ENCODE data around the gene GPER1.

The GPER1 gene

DNA sequence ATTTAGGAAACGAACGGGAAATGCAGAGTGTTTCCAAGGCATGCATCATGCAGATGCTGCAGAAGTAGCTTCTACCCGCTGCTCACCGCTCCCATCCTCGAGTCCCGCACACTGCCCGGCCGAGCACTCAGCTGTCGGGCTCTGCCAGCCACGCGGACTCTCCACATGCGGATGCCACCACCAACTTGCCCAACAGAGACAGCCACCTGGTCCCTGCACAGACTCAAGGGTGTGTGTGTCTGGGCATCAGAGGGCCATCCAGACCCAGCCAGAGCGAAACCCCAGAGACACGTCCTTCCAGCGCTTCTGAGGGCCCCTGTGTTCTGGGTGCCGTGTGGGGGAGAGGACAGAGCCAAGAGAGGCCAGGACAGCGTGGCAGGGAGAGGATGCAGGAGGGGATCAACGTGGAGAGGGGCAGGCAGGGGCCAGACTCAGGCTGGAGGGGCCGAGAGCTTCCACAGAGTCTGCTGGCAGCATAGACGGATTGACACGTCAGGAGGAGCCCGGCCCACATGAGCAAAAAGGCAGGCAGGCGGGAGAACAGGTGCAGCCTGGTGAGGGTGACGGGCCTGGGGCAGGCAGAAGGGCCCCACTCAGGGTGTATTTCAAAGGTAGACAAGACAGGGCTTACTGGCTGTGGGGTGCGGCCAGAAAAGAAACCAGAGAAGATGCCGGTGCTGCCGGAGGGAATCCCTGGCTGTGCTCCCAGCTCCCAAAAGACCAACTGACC is 18.3 kb downstream of the GPER1 start:
- no peak for TF ChIP-seq CTCF (conservative IDR thresholded peaks at IDR 0.05; ENCODE audit: low read length)
- H3K4me3 ChIP-seq (ENCODE audit: low read length) = no peak overlapping the region

GRCh38 chr7:1106793-1107421 is 19.0 kb downstream of the GPER1 start:
- no peak overlapping the region for H3K4me3 ChIP-seq (ENCODE audit: low read length)
- DNase-seq (ENCODE audit: low read depth) = no peak
- no peak for TF ChIP-seq CTCF (conservative IDR thresholded peaks at IDR 0.05; ENCODE audit: low read length)

More for the DNA sequence above, 18.3 kb downstream of the GPER1 start:
- DNase-seq (ENCODE audit: low read depth) = no peak

DNA sequence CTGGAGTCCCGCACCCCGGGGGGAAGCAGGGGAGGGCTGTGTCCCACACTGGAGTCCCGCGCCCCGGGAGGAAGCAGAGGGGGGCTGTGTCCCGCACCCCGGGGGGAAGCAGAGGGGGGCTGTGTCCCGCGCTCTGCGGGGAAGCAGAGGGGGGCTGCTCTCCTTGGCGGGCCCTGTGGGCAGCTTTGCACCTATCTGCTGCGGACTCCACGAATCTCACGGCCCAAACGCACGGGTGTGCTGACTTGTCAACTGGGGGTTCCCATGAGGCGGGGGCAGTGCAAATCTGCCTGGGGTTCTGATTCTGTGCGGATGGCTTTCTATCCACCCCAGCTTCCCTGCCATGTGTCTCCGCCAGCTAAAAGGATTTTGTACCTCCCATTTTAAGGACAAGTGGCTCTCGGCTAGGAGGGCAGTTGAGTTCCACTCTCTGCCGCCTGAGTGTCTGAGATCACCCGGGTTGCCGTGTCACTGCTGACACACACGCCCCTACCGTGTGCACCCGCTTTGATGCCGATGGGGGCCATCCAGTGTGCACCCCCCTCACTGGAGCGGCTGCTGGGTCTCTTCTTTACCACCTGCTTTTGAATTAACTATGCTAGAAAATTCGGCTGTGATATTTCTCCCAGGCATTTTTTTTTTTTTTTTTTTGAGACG is 20.5 kb downstream of the GPER1 start:
- no peak for TF ChIP-seq CTCF (conservative IDR thresholded peaks at IDR 0.05; ENCODE audit: low read length)
- no peak for DNase-seq (ENCODE audit: low read depth)
- no peak overlapping the region for H3K4me3 ChIP-seq (ENCODE audit: low read length)

DNA sequence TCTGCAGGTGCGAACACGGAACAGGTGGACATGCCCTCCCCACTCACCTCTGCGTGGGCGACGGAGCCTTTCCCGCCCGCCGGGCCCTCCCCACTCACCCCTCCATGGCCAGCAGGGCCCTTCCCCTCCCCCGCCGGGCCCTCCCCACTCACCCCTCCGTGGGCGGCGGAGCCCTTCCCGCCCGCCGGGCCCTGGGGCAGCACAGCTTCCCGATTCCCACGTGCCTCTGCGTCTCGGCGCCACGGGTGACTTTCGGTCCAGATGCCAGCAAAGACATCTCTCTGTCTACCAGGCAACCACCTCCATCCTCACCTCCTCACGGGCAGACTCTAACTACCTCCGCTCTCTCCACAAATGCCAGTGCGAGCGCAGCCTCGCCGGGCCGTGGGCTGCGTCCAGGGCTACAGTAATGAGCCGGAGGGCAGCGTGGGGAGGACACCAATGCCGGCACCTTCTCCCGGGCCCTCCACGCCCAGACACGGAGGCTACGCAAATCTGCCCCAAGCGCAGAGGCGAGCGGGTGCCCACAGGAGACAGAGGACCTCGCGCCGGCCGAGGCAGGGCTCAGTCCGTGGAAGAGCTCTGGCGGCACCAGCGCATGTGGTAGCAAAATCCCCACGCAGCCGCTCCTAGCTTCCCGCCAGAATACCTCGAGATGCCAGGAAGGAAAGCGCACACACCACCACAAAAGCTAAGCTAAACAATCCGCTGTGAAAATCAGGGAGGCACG is 21.8 kb downstream of the GPER1 start:
- H3K4me3 ChIP-seq (ENCODE audit: low read length) = no peak overlapping the region
- no peak for DNase-seq (ENCODE audit: low read depth)
- no peak for TF ChIP-seq CTCF (conservative IDR thresholded peaks at IDR 0.05; ENCODE audit: low read length)

- no peak for DNase-seq (ENCODE audit: low read depth)
- TF ChIP-seq CTCF (conservative IDR thresholded peaks at IDR 0.05; ENCODE audit: low read length) = no peak
- no peak overlapping the region for H3K4me3 ChIP-seq (ENCODE audit: low read length)
Observed at GRCh38 chr7:1110358-1110757, 22.4 kb downstream of the GPER1 start.

DNA sequence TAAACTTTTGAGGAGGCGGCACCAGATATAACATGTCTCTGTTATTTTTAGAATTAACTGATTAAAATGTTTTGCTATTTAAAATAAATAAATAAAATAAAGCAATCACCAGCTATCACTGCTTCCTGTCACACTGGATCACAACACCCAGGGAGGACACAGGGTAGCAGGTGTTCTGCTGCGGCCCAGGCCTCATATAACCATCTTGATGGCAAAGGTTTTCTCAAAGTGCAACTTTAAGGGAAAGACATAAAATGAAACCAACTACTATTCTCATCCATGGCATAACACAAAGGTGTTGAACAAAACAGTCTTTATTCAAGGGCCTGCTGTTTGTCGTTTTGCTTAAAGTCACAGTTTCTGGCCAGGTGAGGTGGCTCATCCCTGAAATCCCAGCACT is 23.2 kb downstream of the GPER1 start:
- no peak overlapping the region for H3K4me3 ChIP-seq (ENCODE audit: low read length)
- no peak for TF ChIP-seq CTCF (conservative IDR thresholded peaks at IDR 0.05; ENCODE audit: low read length)
- no peak for DNase-seq (ENCODE audit: low read depth)

Measured in AG10803 (cell line).